AG04450 (cell line): ENCODE data around the gene VAMP7. TPM values are rescaled to one million over a fixed set of nuclear protein-coding genes. Genes with fewer than 3 reads are reported as not detected.

Source experiments
- CTCF ChIA-PET: fragments of 300-600, 350-600 bp; formaldehyde crosslinking; extraction: SDS; loops from one replicate; lab custom pipeline; 2022; ENCODE audit warnings: antibody characterized with exemption, inconsistent platforms; lab: Charles Lee
- POLR2A ChIA-PET: fragments of 350-600 bp; formaldehyde crosslinking; extraction: SDS; loops from one replicate; lab custom pipeline; 2021; ENCODE audit warnings: antibody characterized with exemption, inconsistent platforms; lab: Yijun Ruan, JAX
- DNase-seq: peaks from one replicate; pipeline ENCODE4 v3.0.0-alpha.2; 2011; ENCODE audit warnings: low read depth, low spot score
- H3K27ac ChIP-seq: one replicate; pipeline ENCODE4 v1.5.1; 2012; ENCODE audit warnings: low read depth, low read length, control low read depth
- H3K27me3 ChIP-seq: one replicate; pipeline ENCODE4 v1.6.0; 2012; ENCODE audit warnings: low read length; ENCODE audit not compliant: control insufficient read depth, insufficient read depth
- H3K4me3 ChIP-seq: 2 replicates; pipeline ENCODE4 v1.5.1; 2011; ENCODE audit warnings: mild to moderate bottlenecking, low read depth, low read length, control low read depth
- H3K9me3 ChIP-seq: 2 replicates; pipeline ENCODE4 v1.5.1; 2012; ENCODE audit warnings: low read length; ENCODE audit not compliant: control insufficient read depth, insufficient read depth
- polyA plus RNA-seq: library from polyadenylated mRNA; depleted of rRNA; stranded (reverse); fragments of >200 nt; gene quantifications from 2 replicates; pipeline ENCODE4 v1.2.3, GENCODE V29; 2011
- TF ChIP-seq, protein P1 (sequence below): IDR thresholded peaks from 2 replicates; pipeline ENCODE4 v1.5.1; 2011; ENCODE audit warnings: low read depth, low read length, control low read depth, inconsistent platforms

VAMP7 gene
- polyA plus RNA-seq, 1 experiment, result 77.6 TPM

DNA sequence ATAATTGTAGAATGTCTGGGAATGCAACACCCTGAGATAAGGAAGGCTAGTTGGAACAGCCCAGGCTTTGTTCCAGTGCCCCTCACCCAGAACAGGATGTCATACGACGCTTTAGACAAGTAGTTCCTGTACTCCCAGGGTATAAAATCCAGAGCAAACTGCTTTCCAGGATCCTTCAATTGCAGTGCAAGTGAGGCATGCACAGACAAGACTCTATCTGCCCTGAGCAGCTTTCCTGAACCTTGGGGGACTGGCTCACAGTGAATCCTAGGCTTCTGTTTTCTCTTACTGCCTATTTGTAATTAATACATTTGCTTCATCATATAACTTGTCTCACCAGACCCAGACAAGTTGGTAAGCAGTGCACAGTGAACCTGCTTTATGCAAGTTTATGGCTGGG lies 68.0 kb downstream of the VAMP7 start:
- TF ChIP-seq, protein P1, sequence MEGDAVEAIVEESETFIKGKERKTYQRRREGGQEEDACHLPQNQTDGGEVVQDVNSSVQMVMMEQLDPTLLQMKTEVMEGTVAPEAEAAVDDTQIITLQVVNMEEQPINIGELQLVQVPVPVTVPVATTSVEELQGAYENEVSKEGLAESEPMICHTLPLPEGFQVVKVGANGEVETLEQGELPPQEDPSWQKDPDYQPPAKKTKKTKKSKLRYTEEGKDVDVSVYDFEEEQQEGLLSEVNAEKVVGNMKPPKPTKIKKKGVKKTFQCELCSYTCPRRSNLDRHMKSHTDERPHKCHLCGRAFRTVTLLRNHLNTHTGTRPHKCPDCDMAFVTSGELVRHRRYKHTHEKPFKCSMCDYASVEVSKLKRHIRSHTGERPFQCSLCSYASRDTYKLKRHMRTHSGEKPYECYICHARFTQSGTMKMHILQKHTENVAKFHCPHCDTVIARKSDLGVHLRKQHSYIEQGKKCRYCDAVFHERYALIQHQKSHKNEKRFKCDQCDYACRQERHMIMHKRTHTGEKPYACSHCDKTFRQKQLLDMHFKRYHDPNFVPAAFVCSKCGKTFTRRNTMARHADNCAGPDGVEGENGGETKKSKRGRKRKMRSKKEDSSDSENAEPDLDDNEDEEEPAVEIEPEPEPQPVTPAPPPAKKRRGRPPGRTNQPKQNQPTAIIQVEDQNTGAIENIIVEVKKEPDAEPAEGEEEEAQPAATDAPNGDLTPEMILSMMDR, result no peak
- ChIA-PET CTCF (no interaction called here), POLR2A (no interaction called here)
- no peak for DNase-seq
- no peak overlapping the region for H3K4me3 ChIP-seq
- no peak overlapping the region for H3K27ac ChIP-seq
- no peaks in the 10 kb centered on the region for H3K27me3 ChIP-seq
- H3K9me3 ChIP-seq, result peaks cover 9% of the 10 kb centered on the region; the same call in 1 of the 2 replicates

DNA sequence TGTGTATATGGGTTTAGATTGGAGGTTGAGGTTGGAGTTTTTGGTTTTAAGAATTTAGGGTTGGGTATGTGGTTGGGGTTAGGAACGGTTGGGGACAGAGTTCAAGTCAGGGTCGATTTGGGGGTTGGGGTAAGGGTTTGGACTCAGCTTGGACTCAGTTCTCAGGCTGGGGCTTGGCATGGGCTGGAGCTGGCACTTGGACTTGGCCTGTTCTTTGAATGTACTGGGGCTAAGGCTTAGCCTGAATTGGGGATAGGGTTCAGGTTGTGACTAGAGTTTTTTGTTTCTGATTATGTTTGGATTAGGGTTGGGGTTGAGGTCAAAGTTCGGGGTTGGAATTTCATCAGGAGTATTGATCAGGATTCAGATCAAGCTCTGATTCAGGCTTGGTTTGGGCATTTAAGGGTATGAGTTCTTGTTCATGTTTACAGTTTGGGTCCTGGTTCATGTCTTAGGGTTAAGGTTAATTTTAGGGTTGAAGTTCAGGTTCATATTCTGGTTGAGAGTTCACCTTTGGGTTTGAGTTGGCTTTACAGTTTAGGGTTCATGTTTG lies 70.2 kb downstream of the VAMP7 start:
- H3K4me3 ChIP-seq, result no peak overlapping the region
- no peaks in the 10 kb centered on the region for H3K27me3 ChIP-seq
- DNase-seq, result no peak
- TF ChIP-seq, protein P1, result no peak
- ChIA-PET CTCF (no interaction called here), POLR2A (no interaction called here)
- H3K27ac ChIP-seq, result no peak overlapping the region
- peaks cover 17% of the 10 kb centered on the region for H3K9me3 ChIP-seq

DNA sequence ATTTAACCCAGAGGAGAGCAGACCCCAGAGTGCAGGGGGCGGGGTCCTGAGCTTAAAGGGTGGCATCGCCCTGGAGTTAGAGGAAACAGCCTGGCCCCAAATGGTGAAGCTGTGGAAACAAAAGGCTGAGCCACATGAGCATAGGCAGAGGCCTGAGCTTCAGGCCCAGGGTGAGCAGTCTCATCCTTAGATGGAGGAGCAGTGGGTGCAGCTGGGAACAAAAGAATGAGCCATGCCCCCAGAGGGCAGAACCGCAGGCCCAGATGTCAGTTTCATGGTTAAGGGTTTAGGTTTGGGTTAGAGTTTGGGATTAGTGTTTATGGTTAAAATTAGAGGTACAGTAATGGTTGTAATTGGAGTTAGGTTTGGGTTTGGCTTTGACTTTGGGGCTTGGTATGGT lies 71.9 kb downstream of the VAMP7 start:
- H3K4me3 ChIP-seq, result no peak overlapping the region
- CTCF ChIA-PET, result no interaction called here
- no peak for DNase-seq
- POLR2A ChIA-PET, result no interaction called here
- TF ChIP-seq, protein P1, result no peak
- H3K27ac ChIP-seq, result no peak overlapping the region
- peaks cover 17% of the 10 kb centered on the region for H3K9me3 ChIP-seq
- H3K27me3 ChIP-seq, result no peaks in the 10 kb centered on the region

DNA sequence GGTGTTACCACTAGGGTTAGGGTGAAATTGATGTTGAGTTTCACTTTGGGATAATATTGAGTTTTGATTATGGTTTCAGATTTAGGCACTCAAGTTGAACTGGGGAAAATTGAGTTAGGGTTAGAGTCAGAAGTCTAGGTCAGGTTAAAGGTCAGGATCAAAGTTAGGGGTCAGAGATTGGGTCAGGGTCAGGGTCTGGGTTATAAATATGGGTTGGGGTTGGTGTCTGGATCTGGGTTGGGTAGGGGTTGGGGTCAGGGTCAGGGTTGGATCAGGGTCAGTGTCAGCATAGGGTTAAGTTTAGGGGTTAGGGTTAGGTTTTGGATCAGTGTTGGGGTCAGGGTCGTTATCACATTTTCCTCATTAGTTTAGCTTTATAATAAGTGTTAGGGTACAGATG lies 73.6 kb downstream of the VAMP7 start:
- ChIA-PET POLR2A (no interaction called here), CTCF (no interaction called here)
- H3K9me3 ChIP-seq, result peaks cover 17% of the 10 kb centered on the region
- H3K27ac ChIP-seq, result no peak overlapping the region
- H3K4me3 ChIP-seq, result no peak overlapping the region
- TF ChIP-seq, protein P1, result no peak
- no peak for DNase-seq
- H3K27me3 ChIP-seq, result no peaks in the 10 kb centered on the region

DNA sequence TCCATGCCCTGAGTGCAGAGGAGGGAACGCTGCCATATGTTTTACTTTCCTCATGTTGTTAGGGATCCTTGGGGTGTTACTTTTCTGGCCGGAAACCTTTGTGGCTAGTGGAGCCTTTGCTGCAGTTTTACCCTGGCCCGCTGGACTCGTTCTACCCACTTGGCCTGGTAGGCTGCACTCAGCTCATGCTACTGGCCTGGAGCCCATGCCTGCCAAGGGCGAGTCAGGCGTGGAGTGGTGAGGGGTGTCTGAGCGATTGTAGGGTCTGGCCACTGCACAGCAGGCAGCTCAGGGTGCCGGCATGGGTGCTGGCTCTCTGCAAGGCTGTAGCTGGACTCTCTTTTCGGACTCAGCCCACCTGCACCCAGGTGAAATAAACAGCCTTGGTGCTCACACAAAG lies 75.0 kb downstream of the VAMP7 start:
- POLR2A ChIA-PET, result no interaction called here
- Histone ChIP-seq H3K4me3 (no peak overlapping the region), H3K9me3 (peaks cover 14% of the 10 kb centered on the region), H3K27me3 (no peaks in the 10 kb centered on the region), H3K27ac (no peak overlapping the region)
- TF ChIP-seq, protein P1, result no peak
- CTCF ChIA-PET, result no interaction called here
- DNase-seq, result no peak
